Thoracic aorta (tissue), 2 donors: ENCODE results near the gene HIVEP2. TPM values are rescaled to one million over a fixed set of nuclear protein-coding genes. Genes with fewer than 3 reads are reported as not detected.

Source experiments
- ATAC-seq: fragments of 150-250 bp; one replicate; pipeline ENCODE4 v1.8.0; 2017; ENCODE audit warnings: low read depth; ENCODE audit not compliant: insufficient number of reproducible peaks, low FRiP score
- DNase-seq: peaks from one replicate; pipeline ENCODE4 v3.0.0-alpha.2; 2020; ENCODE audit warnings: low spot score
- H3K27ac ChIP-seq, 2 donors: fragments of 200-600 bp; sonication (generic); 1 replicate in 1 of 2; 2 replicates in 1 of 2; pipeline ENCODE4 v1.5.1; 2016; ENCODE audit warnings: mild to moderate bottlenecking in 2 of 2, moderate library complexity in 2 of 2
- H3K27me3 ChIP-seq: fragments of 200-600 bp; sonication (generic); replicated peaks from 2 replicates; pipeline ENCODE4 v1.6.0; 2016; ENCODE audit warnings: mild to moderate bottlenecking; ENCODE audit not compliant: insufficient read depth
- H3K36me3 ChIP-seq: fragments of 200-600 bp; sonication (generic); one replicate; pipeline ENCODE4 v1.5.1; 2016
- H3K4me1 ChIP-seq, 2 donors: fragments of 200-600 bp; sonication (generic); 1 replicate in 1 of 2; 2 replicates in 1 of 2; pipeline versions ENCODE4 v1.5.1 to v1.6.0; 2016; ENCODE audit warnings: low read depth in 2 of 2, mild to moderate bottlenecking in 1 of 2; ENCODE audit not compliant: control insufficient read depth in 1 of 2
- H3K4me3 ChIP-seq: fragments of 200-600 bp; sonication (generic); 2 replicates; pipeline ENCODE4 v1.5.1; 2016; ENCODE audit warnings: mild to moderate bottlenecking
- H3K9me3 ChIP-seq: fragments of 200-600 bp; sonication (generic); 2 replicates; pipeline ENCODE4 v1.5.1; 2016
- total RNA-seq, 2 donors: library from RNA; depleted of rRNA; stranded (reverse); fragments of >200 nt; gene quantifications; one replicate each; pipeline versions ENCODE4 v1.1.0 to v1.2.3, GENCODE V29; 2016
- TF ChIP-seq, protein P1 (sequence below): fragments of 200-600 bp; sonication (generic); IDR thresholded peaks from one replicate; pipeline ENCODE4 v1.5.1; 2019; ENCODE audit warnings: antibody characterized with exemption

Gene HIVEP2
- total RNA-seq, 2 donors from 2014 or later = 32.9 to 51.7 TPM

DNA sequence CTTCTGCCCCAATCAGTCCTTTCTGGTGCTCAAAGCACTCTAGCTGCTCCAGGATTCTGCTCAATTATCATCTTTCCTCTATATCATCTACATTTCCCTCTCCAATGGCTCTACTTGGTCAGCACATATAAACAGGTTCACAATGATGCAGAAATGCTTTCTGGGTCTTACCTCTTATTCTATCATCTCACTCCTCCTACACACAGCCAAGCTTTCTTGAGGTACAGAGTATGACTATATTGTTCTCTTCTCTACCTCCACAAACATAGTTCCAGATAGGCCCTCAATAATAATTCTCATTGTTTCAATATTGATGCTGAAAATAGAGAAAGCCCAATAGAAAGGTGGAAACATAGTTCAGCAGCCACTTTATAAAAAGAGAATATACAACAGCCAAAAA is 48.2 kb downstream of the HIVEP2 start:
- Histone ChIP-seq H3K9me3 (no peaks in the 10 kb centered on the region), H3K4me3 (no peak overlapping the region), H3K27ac (no peak overlapping the region), H3K27me3 (no peaks in the 10 kb centered on the region), H3K4me1 (no peaks in the 10 kb centered on the region), H3K36me3 (no peaks in the 10 kb centered on the region)
- ATAC-seq = no peak
- TF ChIP-seq, protein P1, sequence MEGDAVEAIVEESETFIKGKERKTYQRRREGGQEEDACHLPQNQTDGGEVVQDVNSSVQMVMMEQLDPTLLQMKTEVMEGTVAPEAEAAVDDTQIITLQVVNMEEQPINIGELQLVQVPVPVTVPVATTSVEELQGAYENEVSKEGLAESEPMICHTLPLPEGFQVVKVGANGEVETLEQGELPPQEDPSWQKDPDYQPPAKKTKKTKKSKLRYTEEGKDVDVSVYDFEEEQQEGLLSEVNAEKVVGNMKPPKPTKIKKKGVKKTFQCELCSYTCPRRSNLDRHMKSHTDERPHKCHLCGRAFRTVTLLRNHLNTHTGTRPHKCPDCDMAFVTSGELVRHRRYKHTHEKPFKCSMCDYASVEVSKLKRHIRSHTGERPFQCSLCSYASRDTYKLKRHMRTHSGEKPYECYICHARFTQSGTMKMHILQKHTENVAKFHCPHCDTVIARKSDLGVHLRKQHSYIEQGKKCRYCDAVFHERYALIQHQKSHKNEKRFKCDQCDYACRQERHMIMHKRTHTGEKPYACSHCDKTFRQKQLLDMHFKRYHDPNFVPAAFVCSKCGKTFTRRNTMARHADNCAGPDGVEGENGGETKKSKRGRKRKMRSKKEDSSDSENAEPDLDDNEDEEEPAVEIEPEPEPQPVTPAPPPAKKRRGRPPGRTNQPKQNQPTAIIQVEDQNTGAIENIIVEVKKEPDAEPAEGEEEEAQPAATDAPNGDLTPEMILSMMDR = no peak
- DNase-seq = no peak

GRCh38 chr6:142893088-142893487 is 51.9 kb downstream of the HIVEP2 start:
- H3K9me3 ChIP-seq = no peaks in the 10 kb centered on the region
- H3K27ac ChIP-seq = no peak overlapping the region
- no peak for ATAC-seq
- TF ChIP-seq, protein P1 = no peak
- H3K4me3 ChIP-seq = no peak overlapping the region
- DNase-seq = no peak
- no peaks in the 10 kb centered on the region for H3K4me1 ChIP-seq
- H3K27me3 ChIP-seq = no peaks in the 10 kb centered on the region
- no peaks in the 10 kb centered on the region for H3K36me3 ChIP-seq

DNA sequence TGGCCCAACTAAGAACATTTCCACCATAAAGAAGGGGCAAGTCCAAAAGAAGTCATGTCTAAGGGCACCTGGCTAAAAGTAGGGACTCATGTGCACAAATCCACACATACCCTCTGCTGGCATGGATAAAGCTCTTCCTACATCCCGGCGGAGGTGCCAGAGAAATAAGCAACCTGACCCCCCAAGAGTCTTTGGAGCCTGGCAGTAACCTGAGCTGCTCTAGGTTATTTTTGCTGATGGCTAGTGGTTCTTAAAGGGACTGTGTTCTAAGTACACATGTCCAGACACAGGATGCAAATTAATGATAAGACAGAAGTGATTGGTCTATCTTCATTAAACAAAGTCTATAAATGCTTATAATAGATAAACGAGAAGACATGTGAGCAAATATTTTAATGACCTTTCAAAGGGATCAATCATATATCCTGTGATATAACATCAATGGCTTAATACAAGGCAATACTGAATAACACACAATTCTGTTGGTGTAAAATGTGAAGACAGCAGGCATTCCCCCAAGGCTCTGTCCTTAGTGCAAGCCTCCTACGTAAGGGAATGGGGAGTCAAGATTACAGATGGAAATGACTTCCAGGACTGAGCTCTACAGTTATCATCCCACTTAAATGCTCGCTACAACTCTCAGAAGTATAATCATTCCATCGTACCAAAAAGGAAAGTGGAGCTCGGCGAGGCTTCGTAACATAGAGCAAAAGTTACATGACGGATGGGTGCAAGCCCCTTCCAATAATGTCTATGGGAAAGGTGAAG is 52.5 kb downstream of the HIVEP2 start:
- peaks cover 0 to under 1% of the 10 kb centered on the region in 2 donors for H3K4me1 ChIP-seq
- ATAC-seq = no peak
- H3K27ac ChIP-seq = no peak overlapping the region
- no peaks in the 10 kb centered on the region for H3K9me3 ChIP-seq
- no peak for DNase-seq
- H3K4me3 ChIP-seq = no peak overlapping the region
- no peaks in the 10 kb centered on the region for H3K36me3 ChIP-seq
- H3K27me3 ChIP-seq = no peaks in the 10 kb centered on the region
- TF ChIP-seq, protein P1 = no peak

GRCh38 chr6:142891454-142891853 is 53.5 kb downstream of the HIVEP2 start:
- Histone ChIP-seq H3K27me3 (no peaks in the 10 kb centered on the region), H3K27ac (no peak overlapping the region), H3K36me3 (no peaks in the 10 kb centered on the region), H3K9me3 (no peaks in the 10 kb centered on the region), H3K4me3 (no peak overlapping the region), H3K4me1 (peaks cover 0 to 10% of the 10 kb centered on the region in 2 donors)
- ATAC-seq (no peak), DNase-seq (no peak)
- TF ChIP-seq, protein P1 = no peak

DNA sequence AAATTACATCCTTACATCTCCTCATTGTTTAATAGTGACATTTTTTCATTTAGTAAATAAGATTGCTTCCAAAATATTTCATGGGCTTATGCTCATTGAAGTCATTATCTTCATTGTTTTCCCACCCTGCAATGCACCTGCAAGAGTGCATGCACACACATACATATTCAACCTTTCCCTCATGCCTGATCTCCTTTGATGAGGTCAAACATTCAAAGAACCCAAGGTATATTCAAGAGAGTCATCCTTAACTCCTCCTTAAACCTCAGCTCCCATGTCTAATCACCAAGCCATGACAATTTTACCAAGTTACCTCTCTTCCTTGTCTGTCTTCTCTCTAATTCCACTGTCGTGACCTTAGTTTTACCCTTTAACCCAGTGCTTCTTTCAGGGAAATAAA is 56.5 kb downstream of the HIVEP2 start:
- no peak overlapping the region for H3K4me3 ChIP-seq
- H3K36me3 ChIP-seq = no peaks in the 10 kb centered on the region
- no peak for ATAC-seq
- no peak overlapping the region for H3K27ac ChIP-seq
- H3K4me1 ChIP-seq = peaks cover 15 to 34% of the 10 kb centered on the region in 2 donors
- TF ChIP-seq, protein P1 = no peak
- no peak for DNase-seq
- no peaks in the 10 kb centered on the region for H3K9me3 ChIP-seq
- H3K27me3 ChIP-seq = no peaks in the 10 kb centered on the region
